ES-I3 (cell line): Measurements from ENCODE around the gene DNAJC21.

Source experiments
- H3K36me3 ChIP-seq: 2 replicates; pipeline ENCODE4 v1.6.1; 2013; ENCODE audit warnings: mild to moderate bottlenecking, low read length, control low read depth, moderate library complexity; ENCODE audit not compliant: insufficient read depth
- H3K4me1 ChIP-seq: 2 replicates; pipeline ENCODE4 v1.6.1; 2013; ENCODE audit warnings: mild to moderate bottlenecking, control low read depth, low read length; ENCODE audit not compliant: insufficient read depth
- H3K9ac ChIP-seq: 2 replicates; pipeline ENCODE4 v1.6.1; 2013; ENCODE audit warnings: low read depth, mild to moderate bottlenecking, low read length, moderate library complexity
- H3K9me3 ChIP-seq: 2 replicates; pipeline ENCODE4 v1.6.1; 2013; ENCODE audit warnings: mild to moderate bottlenecking, low read length, moderate library complexity; ENCODE audit not compliant: control insufficient read depth, insufficient read depth

Gene DNAJC21

DNA sequence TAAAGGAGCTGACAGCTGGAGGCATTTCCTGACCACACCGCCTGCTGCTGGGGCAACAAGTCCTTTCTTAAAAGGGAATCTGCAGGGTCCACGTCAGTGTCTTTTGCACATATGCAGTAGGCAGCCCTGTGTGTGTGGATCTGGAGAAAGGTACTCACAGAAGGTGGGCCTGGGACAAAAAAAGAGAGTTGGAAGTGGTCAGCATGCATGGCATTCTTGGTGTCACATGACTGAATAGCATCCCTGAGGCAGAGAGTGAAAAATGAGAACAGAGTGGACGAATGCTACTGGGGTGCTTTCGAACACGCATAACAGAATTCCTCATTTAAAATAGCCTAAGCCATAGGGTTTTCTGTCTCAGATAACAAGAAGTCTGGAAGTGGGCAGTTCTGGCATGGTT is 47.0 kb downstream of the DNAJC21 start:
- H3K9me3 ChIP-seq: no peaks in the 10 kb centered on the region

DNA sequence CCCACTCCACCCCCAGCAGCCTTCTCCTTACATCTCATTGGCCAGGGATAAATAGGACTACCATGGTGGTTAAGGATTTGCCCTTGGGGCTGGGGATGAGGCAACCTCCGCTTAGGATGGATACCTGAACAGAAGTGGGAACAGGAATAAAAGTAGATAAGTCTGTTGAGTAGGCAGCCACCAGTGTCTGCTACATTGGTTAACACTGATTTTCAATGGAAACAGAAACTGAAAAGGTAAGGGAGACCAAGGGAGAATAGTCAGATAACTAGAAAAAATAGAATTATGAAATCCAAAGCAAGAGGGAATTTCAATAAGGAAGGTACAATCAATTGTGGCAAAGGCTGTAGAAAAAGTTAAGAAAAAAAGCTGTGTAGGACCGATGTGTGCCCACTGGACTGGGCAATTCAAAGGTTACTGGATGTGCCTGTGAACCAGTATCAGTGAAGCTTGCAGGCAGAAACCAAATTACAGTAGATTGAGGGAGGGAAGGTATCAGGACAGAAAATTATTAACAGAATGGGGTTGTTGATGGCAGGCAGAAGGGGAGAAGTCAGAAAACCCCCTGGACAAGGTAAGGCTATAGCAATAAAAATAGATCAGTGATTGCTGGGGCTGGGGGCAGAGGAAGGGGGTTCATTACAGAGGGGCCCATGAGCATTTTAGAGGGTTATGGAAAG is 48.7 kb downstream of the DNAJC21 start:
- Histone ChIP-seq H3K4me1 (0 out of 2 replicates have a peak, but pooled peaks cover 11% of the 10 kb centered on the region), H3K36me3 (no peaks in the 10 kb centered on the region), H3K9ac (no peak overlapping the region), H3K9me3 (no peaks in the 10 kb centered on the region)

More for the DNA sequence above, 47.0 kb downstream of the DNAJC21 start:
- Histone ChIP-seq H3K4me1 (0 out of 2 replicates have a peak, but pooled peaks cover 11% of the 10 kb centered on the region), H3K36me3 (no peaks in the 10 kb centered on the region), H3K9ac (no peak overlapping the region)

DNA sequence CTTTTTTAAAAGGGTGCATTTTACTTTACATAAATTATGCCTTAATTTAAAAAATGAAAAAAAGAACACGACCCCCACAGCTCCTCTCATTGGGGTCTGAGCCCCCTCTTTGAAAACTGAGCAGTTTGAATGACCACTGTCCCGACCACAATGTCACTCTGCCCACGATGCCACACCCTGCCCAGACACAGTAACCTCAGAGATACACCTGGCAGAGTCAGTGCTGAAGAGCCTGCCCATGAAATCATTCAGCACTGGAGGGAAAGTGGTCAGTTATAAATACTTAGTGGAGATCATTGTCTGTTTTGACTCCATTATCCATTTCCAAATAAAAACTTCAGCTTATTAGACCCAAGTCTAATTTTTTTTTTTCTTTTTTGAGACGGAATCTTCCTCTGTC is 49.3 kb downstream of the DNAJC21 start:
- no peaks in the 10 kb centered on the region for H3K36me3 ChIP-seq
- no peaks in the 10 kb centered on the region for H3K9me3 ChIP-seq
- no peak overlapping the region for H3K9ac ChIP-seq
- 0 out of 2 replicates have a peak, but pooled peaks cover 11% of the 10 kb centered on the region for H3K4me1 ChIP-seq

DNA sequence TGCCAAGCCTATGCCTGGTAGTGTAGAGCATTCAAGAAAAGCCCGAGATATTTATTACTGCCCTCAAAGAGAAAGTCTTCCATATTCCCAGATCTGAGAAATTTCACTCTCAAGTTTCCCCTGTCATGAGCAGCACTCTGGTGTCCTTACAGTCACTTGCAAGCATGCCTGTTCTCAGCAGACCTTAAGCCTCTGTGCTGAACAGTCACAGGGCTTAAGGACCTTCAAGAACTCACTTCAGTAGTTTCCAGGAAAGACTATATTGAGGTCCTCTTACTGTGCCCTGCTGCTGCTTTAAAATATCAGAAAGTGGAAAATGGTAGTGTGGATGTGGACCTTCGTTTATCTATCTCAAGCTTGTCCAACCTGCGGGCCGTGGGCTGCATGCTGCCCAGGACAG is 53.5 kb downstream of the DNAJC21 start:
- Histone ChIP-seq H3K4me1 (no peaks in the 10 kb centered on the region), H3K36me3 (no peaks in the 10 kb centered on the region; the same call in 1 of the 2 replicates), H3K9ac (no peak overlapping the region), H3K9me3 (peaks cover 2% of the 10 kb centered on the region)

DNA sequence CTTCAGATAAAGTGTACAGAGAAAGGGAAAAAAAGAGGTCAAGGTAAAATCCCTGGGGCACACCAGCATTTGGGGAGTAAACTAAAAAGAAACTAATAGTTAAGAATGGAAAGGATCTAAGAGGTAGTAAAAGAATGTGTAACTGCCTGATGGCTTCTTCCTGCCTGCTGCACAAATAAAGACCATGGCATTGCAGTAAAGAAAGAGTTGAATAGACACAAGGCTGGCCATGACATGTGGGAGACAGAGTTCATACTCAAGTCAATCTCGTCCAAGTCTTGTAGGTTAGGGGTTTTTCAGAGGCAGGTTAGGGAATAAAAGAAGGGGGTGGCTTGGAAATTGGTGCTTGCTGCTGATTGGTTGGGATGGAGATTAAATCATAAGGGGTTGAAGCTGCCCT is 57.6 kb downstream of the DNAJC21 start:
- Histone ChIP-seq H3K9me3 (peaks cover 2% of the 10 kb centered on the region), H3K9ac (no peak overlapping the region), H3K36me3 (no peaks in the 10 kb centered on the region; the same call in 1 of the 2 replicates), H3K4me1 (no peaks in the 10 kb centered on the region)

DNA sequence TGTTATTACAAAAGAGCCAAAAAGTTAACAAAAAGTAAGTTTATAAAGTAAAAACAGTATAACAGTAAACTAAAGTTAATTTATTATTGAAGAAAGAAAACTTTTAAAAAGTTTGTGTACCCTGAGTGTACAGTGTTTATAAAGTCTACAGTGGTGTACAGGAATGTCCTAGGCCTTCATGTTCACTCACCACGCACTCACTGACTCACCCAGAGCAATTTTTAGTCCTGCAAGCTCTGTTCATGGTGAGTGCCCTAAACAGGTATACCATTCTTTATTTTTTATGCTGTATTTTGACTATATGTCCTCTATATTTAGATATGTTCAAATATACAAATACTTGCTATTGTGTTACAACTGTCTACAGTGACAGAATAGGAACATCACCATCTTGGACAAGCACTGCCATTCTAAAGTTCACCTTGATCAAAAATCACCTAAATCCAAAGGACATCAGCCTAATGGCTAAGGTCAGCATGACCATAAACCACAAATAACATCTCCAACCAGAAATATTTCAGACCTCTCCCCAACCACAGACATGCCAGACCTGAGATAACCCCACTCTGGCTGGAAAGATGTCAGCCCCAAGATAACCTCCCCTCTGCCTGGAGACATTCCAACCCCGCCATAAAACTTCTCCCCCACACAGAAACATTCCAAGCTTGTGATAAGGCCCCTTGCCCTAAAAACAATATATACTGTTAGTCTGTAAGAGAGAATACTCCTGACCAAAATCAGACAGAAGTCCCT is 62.3 kb downstream of the DNAJC21 start:
- H3K4me1 ChIP-seq: no peaks in the 10 kb centered on the region
- H3K9ac ChIP-seq: no peak overlapping the region
- H3K36me3 ChIP-seq: no peaks in the 10 kb centered on the region
- no peaks in the 10 kb centered on the region; the same call in 1 of the 2 replicates for H3K9me3 ChIP-seq

DNA sequence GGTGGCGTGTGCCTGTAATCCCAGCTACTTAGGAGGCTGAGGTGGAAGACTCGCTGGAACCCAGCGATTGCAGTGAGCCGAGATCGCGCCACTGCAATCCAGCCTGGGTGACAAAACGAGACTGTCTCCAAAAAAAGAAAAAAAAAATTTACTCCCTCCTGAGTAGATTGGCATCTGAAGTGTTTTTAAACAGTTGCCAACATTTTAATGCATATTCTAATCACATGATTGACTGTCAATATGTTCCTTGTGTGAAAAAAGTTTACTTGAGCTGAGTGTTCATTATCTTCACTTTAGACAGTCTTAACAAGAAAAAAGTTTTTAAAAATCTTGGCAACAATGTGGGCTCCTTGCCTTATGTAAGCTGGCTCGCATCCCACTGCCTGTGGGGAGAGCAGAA is 64.6 kb downstream of the DNAJC21 start:
- no peaks in the 10 kb centered on the region for H3K36me3 ChIP-seq
- H3K4me1 ChIP-seq: no peaks in the 10 kb centered on the region
- H3K9me3 ChIP-seq: no peaks in the 10 kb centered on the region
- no peak overlapping the region for H3K9ac ChIP-seq

DNA sequence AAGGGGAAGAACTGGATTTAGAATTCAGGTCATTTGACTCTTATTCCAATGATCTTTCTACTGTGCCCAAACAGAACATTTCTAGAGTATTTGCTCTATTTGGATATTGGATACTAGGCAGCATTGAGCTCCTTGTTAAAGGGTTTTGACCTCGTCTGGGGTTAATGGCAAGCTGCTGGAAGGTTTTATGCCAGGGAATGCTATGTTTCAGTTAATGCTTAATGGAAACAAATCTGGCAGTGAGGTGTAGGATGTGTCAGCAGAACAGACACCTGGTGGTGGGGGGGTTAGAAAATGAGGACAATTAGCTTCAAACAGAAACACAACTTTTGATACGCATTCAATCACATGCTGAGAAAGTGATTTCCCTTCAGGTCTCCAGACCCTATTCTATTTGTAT is 66.9 kb downstream of the DNAJC21 start:
- H3K9me3 ChIP-seq: no peaks in the 10 kb centered on the region
- no peaks in the 10 kb centered on the region for H3K36me3 ChIP-seq
- H3K4me1 ChIP-seq: no peaks in the 10 kb centered on the region
- no peak overlapping the region for H3K9ac ChIP-seq

DNA sequence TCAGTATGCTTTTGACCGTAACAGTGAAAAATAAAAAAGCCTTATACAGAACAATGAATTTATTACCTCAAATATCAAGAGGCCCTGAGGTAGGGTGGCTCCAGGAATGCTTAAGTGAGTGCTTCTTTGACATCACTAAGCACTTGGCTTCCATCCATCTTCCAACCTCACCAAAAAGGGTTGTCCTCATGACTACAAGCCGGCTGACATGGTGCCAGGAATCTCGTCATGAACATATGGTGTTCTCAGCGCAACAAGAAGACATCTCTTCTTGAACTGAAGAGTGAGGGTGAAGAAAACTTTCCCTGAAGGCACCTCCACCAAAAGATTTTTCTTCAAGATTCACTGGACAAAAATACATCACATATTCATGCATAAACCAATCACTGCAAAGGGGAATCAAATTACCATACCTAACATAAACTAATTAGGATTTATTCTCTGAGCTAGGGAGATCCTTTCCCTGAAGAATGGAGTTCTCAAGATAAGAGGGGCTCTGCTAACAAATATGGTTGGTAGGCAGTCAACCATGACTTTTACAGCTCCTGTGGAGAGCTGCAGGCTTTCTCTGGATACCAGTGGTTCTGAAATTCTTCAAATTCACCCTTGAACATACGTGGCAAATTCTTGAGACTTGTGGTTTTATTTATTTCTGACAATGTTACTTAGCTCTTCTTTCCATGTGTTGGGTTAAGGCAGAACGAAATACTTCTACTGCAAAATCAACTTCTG is 68.9 kb downstream of the DNAJC21 start:
- no peak overlapping the region for H3K9ac ChIP-seq

DNA sequence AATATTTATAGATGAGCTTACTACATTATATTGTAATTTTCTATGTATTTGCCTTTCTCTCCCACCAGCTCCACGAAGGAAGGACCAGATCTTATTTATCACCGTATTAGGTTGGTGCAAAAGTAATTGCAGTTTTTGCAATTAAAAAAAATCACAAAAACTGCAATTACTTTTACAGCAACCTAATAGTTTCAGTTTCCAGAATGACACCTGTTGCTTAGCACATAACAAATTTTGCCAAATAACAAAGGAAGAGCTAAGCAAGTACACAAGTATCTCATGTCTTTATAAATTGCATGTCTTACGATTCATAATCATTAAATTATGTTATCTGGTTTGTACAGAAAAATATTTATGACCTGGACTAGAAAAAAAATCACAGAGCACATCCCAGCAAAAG is 72.5 kb downstream of the DNAJC21 start:
- Histone ChIP-seq H3K36me3 (no peaks in the 10 kb centered on the region), H3K9me3 (no peaks in the 10 kb centered on the region), H3K9ac (no peak overlapping the region), H3K4me1 (peaks cover 10% of the 10 kb centered on the region)

More for the DNA sequence above, 68.9 kb downstream of the DNAJC21 start:
- no peaks in the 10 kb centered on the region for H3K9me3 ChIP-seq
- H3K36me3 ChIP-seq: no peaks in the 10 kb centered on the region
- H3K4me1 ChIP-seq: no peaks in the 10 kb centered on the region

DNA sequence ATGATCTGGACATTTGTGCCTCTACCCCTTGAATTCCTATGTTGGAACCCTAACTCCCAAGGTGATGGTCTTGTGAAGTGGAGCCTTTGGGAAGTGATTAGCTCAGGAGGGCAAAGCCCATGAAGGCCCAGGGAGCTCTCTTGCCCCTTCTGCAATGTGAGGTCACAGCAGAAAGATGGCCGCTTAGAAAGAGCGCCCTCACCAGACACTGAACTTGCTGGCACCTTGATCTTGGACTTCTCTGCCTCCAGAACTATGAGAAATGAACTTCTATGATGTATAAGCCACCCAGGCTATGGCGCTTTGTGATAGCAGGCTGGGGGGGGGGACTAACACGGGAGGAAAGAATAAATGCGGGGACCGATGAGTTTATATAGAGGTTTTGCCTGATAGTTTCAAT is 73.1 kb downstream of the DNAJC21 start:
- H3K36me3 ChIP-seq: no peaks in the 10 kb centered on the region
- H3K9ac ChIP-seq: no peak overlapping the region
- no peaks in the 10 kb centered on the region for H3K9me3 ChIP-seq
- peaks cover 10% of the 10 kb centered on the region for H3K4me1 ChIP-seq

DNA sequence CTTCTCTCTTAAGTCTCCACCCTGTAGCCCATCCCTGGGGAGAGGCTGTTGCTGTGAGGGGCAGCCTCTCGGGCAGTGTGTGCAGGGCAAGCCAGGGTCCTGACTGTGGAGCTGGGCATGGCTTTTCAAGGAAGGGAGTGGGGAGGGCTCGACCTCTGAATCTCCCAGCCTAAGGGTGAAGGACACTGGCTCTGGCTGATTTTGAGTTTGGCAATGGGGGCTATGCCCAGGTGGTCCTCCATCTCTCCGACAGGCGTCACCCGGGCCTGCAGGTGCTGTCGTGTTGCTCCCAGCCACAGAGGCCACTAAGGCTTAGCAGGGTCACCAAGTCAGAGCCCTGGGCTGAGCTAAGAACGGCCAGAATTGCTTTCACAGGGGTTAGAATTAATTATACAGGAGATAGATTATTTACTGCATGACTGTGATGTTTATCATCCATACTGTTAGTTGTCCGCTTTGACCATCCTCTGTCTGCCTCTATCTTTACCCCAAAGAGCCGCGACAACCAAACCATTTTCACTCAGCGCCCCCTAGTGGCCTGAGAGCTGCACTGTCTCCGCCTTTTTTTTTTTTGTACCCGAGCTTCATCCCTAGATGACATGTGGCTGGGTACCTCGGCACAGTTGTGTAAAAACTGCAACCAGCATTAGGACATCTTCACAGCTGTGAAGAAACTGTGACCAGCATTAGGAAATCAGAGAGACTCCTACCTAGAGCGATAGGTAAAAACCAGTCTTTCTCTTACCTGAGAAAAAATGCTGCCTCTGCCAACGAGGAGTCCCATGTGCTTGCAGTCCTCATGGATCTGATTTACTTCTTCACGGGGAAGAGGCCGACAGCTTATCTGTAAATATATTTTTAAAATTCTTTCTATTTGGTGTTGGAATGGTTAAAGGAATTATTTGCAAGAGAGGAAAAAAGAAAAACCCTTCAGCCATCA is 73.9 kb downstream of the DNAJC21 start:
- Histone ChIP-seq H3K9me3 (no peaks in the 10 kb centered on the region), H3K9ac (no peak overlapping the region; the same call in 1 of the 2 replicates), H3K36me3 (no peaks in the 10 kb centered on the region), H3K4me1 (peaks cover 10% of the 10 kb centered on the region)

DNA sequence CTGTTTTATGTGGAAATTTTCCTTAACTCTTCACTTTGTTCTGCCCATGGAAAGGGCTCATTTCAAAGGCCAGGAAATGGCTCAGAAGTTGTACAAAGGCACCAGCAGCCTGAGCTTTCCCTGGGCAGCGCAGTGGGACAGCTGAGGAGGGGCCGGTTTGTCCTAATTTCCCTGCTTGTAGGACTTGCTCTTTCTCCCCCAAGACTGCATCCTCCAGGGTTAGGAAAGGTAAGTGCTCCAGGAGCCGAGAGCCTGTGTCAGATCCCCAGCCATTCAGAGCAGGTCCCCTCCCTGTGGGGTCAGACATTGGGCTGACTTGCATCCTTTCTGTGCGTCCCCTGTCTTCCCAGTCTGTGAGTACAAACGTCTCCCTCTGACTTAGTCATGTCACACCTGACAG is 74.8 kb downstream of the DNAJC21 start:
- no peaks in the 10 kb centered on the region for H3K9me3 ChIP-seq
- H3K36me3 ChIP-seq: no peaks in the 10 kb centered on the region
- H3K9ac ChIP-seq: no peak overlapping the region; the same call in 1 of the 2 replicates
- H3K4me1 ChIP-seq: peaks cover 10% of the 10 kb centered on the region

DNA sequence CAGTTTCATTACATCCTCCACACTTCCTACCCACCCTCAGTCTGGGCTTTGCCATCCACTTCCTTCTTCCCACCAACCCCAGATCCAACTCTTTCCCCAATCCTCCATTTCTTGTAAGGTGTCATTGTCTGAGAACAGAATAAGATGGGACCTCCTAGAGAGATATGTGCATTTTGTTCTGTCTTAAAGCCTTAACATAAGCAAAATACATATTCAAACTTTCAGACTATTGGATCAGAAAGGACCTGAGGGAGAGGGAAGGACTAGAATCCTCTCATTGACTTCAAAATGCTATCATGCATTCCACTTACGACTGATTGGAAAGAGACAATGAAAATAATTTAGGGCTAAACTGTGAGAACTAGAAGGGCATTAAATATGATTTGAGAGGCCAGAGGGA is 75.4 kb downstream of the DNAJC21 start:
- Histone ChIP-seq H3K9ac (no peak overlapping the region), H3K36me3 (no peaks in the 10 kb centered on the region), H3K4me1 (peaks cover 10% of the 10 kb centered on the region), H3K9me3 (no peaks in the 10 kb centered on the region)
